Natural killer cell (primary cell): ENCODE results near the gene FFAR1. TPM values are rescaled to one million over a fixed set of nuclear protein-coding genes. Genes with fewer than 3 reads are reported as not detected.

ENCODE experiments used
- ATAC-seq, 3 donors: fragments of 150-1000 bp in 2 of 3; fragments of 200-7000 bp in 1 of 3; cut with Tn5 transposase; 1 replicate in 1 of 3; 2 replicates in 2 of 3; pipeline ENCODE4 v1.10.0; 2021; ENCODE audit warnings: mild to moderate bottlenecking in 2 of 3, moderate library complexity in 2 of 3
- DNase-seq, 2 donors: peaks; one replicate each; pipeline versions ENCODE4 v3.0.0 to v3.0.0-alpha.2; 2013 to 2021; ENCODE audit warnings: mixed read lengths in 1 of 2
- H3K27ac ChIP-seq: one replicate; pipeline ENCODE4 v1.5.1; 2013; ENCODE audit warnings: mild to moderate bottlenecking, low read length
- H3K27me3 ChIP-seq: one replicate; pipeline ENCODE4 v1.6.1; 2013; ENCODE audit warnings: low read length; ENCODE audit not compliant: control insufficient read depth, insufficient read depth
- H3K36me3 ChIP-seq: one replicate; pipeline ENCODE4 v1.6.1; 2013; ENCODE audit warnings: low read length; ENCODE audit not compliant: control insufficient read depth, insufficient read depth
- H3K4me1 ChIP-seq: one replicate; pipeline ENCODE4 v1.6.1; 2013; ENCODE audit warnings: low read length; ENCODE audit not compliant: control insufficient read depth, insufficient read depth
- H3K4me3 ChIP-seq: one replicate; pipeline ENCODE4 v1.5.1; 2013; ENCODE audit warnings: low read length
- H3K9me3 ChIP-seq: one replicate; pipeline ENCODE4 v1.6.1; 2013; ENCODE audit warnings: low read length; ENCODE audit not compliant: control insufficient read depth, insufficient read depth
- H3K27ac Mint-ChIP-seq, 2 donors: one replicate each; pipeline ENCODE4 v1.8.0; 2022; ENCODE audit warnings: mild to moderate bottlenecking in 2 of 2, mixed read lengths in 2 of 2, moderate library complexity in 1 of 2
- H3K27me3 Mint-ChIP-seq, 2 donors: one replicate each; pipeline ENCODE4 v1.8.0; 2022; ENCODE audit warnings: low read depth in 2 of 2, mixed read lengths in 2 of 2
- H3K36me3 Mint-ChIP-seq: one replicate; pipeline ENCODE4 v1.8.0; 2022; ENCODE audit warnings: mixed read lengths
- H3K4me1 Mint-ChIP-seq, 2 donors: one replicate each; pipeline ENCODE4 v1.8.0; 2022; ENCODE audit warnings: mixed read lengths in 2 of 2
- H3K4me3 Mint-ChIP-seq: one replicate; pipeline ENCODE4 v1.8.0; 2022; ENCODE audit warnings: mild to moderate bottlenecking, moderate library complexity, mixed read lengths
- H3K9me3 Mint-ChIP-seq, 2 donors: one replicate each; pipeline ENCODE4 v1.8.0; 2022; ENCODE audit warnings: mixed read lengths in 2 of 2
- WGBS: methylation state at CpG from one replicate; pipeline ENCODE4 v1.1.7; 2013; ENCODE audit warnings: missing lambda C conversion rate; ENCODE audit not compliant: insufficient coverage; 5-methylcytosine and 5-hydroxymethylcytosine counted together
- intact Hi-C: fragments of 100-400 bp; cut with micrococcal nuclease; formaldehyde crosslinking; loops from one replicate; pipeline ENCODE4 v1.14.2; 2022
- total RNA-seq, 4 donors: library from RNA; stranded (reverse); fragments of 120-200 nt in 1 of 4; gene quantifications; one replicate each; pipeline versions ENCODE4 v1.2.3 to v1.2.4, GENCODE V29; 2013 to 2022
- TF ChIP-seq, protein P1 (sequence below): fragments of 200-600 bp; IDR thresholded peaks from one replicate; pipeline ENCODE4 v1.8.0; 2022; ENCODE audit warnings: antibody characterized with exemption

Gene FFAR1
- total RNA-seq, 3 donors from 2014 or later (not counting 1 experiment from before 2014, with no cell fraction given), result 0.30 to 0.47 TPM; not detected in 1

DNA sequence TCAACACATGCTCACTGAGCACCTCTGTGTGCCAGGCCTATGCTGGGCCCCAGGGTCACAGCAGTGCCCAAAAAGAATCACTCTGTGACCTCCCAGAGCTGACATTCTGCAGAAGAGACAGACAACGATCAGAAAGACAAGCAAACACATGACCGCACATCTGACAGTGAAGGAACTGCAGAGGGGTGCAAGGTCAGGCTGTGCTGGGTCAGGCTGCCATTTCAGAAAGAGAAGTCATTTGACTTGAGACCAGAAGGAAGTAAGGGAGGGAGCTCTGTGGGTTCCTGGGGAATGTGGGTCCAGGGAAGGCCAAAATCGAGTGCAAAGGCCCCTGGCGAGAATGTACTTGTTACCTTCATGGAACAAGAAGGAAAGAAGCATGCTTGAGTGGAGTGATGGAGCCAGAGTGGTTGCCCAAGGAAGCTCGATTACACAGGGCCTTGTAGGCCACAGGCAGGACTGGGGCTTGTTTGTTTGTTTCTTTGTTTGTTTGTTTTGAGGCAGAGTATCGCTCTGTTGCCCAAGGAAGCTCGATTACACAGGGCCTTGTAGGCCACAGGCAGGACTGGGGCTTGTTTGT, 30.1 kb upstream of the FFAR1 start:
- H3K27me3 ChIP-seq, result no peaks in the 10 kb centered on the region
- 65% methylated on average over 7 of the region's 7 CpGs for WGBS
- peaks cover 0 to 12% of the 10 kb centered on the region in 2 donors for H3K27me3 Mint-ChIP-seq
- H3K27ac ChIP-seq, result peak overlapping the region; percentile 33
- TF ChIP-seq, protein P1, sequence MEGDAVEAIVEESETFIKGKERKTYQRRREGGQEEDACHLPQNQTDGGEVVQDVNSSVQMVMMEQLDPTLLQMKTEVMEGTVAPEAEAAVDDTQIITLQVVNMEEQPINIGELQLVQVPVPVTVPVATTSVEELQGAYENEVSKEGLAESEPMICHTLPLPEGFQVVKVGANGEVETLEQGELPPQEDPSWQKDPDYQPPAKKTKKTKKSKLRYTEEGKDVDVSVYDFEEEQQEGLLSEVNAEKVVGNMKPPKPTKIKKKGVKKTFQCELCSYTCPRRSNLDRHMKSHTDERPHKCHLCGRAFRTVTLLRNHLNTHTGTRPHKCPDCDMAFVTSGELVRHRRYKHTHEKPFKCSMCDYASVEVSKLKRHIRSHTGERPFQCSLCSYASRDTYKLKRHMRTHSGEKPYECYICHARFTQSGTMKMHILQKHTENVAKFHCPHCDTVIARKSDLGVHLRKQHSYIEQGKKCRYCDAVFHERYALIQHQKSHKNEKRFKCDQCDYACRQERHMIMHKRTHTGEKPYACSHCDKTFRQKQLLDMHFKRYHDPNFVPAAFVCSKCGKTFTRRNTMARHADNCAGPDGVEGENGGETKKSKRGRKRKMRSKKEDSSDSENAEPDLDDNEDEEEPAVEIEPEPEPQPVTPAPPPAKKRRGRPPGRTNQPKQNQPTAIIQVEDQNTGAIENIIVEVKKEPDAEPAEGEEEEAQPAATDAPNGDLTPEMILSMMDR, result no peak
- H3K27ac Mint-ChIP-seq, result no peak overlapping the region
- H3K36me3 Mint-ChIP-seq, result no peaks in the 10 kb centered on the region
- H3K36me3 ChIP-seq, result no peaks in the 10 kb centered on the region
- H3K4me1 Mint-ChIP-seq, result peaks cover 0 to 8% of the 10 kb centered on the region in 2 donors
- peaks cover 46% of the 10 kb centered on the region for H3K4me1 ChIP-seq
- intact Hi-C loops, result no loop called here
- DNase-seq, result no peak
- peaks cover 2% of the 10 kb centered on the region in 2 donors for H3K9me3 Mint-ChIP-seq
- no peak for ATAC-seq
- H3K4me3 Mint-ChIP-seq, result no peak overlapping the region
- H3K9me3 ChIP-seq, result no peaks in the 10 kb centered on the region
- no peak overlapping the region for H3K4me3 ChIP-seq

DNA sequence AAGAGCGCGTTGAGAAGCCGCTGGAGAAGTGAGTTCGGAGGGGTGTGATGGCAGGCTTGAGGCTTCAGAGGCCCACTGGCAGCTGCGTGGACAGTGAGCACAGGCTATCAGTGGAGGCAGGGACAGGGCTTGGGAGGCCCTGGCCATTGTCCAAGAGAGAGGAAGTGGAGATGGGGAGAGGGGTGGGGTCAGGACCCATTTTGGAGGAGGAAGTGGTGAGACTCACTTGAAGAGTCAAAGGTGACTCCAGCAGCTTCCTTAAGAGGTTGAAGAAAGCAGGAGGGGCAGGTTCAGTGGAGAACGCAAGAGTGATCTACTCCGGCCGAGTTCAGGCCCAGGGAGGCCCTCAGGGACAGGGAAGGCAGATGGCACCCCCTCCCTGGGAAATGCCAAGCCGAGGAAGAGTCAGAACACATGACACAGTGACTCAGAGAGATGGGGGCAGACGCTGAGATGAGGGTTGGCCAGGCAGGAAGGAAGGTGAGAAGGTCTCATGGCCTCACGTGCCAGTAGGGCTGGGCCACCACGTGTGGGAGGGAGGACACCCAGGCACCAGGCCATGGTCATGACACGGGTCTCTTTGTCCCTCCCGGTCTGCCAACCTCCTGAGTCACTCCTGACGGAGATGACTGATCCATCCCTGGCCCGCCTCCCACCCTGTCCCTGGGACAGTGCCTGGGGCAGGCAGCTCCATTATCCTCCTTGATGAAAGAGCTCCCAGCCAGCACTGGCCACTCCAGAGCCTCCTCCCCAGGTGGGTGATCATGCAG, 28.8 kb upstream of the FFAR1 start:
- 64% methylated on average over 16 of the region's 16 CpGs for WGBS
- ATAC-seq (peak; percentile 38 to 52 (median 40)), DNase-seq (no peak)
- Histone ChIP-seq H3K27ac (peak overlapping the region; percentile 5), H3K4me1 (peaks cover 41% of the 10 kb centered on the region), H3K36me3 (no peaks in the 10 kb centered on the region), H3K9me3 (no peaks in the 10 kb centered on the region), H3K4me3 (no peak overlapping the region), H3K27me3 (no peaks in the 10 kb centered on the region)
- peak overlapping the region in 1 of 2 donors; percentile 76 for H3K27ac Mint-ChIP-seq
- TF ChIP-seq, protein P1, result no peak
- no peak overlapping the region for H3K4me3 Mint-ChIP-seq
- peaks cover 0 to 10% of the 10 kb centered on the region in 2 donors for H3K27me3 Mint-ChIP-seq
- peaks cover 0 to 8% of the 10 kb centered on the region in 2 donors for H3K4me1 Mint-ChIP-seq
- peaks cover 2% of the 10 kb centered on the region in 2 donors for H3K9me3 Mint-ChIP-seq
- intact Hi-C loops, result no loop called here
- H3K36me3 Mint-ChIP-seq, result no peaks in the 10 kb centered on the region

DNA sequence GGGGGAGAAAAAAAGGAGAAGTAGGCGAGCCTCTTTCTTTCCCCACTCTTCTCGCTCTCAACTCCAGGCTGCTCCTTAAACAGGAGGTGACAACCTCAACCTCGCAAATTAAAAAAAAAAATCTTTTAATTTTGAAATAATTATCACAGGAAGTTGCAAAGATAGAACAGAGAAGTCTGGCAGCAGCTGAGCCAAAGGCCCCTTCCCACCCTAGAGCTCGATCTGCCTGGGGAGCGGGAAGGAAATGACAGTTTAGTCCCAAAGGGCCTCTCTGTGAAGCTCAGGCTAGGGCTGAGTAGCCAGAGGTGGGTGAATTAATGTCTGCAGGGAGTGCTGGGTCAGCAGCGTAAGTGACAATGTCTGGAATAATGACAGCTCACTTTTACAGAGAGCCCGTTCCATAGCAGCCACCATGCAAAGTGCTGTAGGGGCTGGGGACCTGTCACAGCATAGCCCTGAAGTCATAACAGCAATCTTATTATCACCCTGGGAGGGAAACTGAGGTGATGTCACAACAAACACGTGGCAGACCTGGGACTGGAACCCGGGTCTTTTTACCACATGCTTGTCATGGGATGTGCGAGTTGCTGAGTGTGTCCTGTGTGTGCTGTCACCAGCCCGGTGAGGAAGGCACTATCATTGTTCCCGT, 27.5 kb upstream of the FFAR1 start:
- intact Hi-C loops, result no loop called here

More for the DNA sequence above, 27.5 kb upstream of the FFAR1 start:
- Histone ChIP-seq H3K4me3 (no peak overlapping the region), H3K27me3 (no peaks in the 10 kb centered on the region), H3K9me3 (no peaks in the 10 kb centered on the region), H3K27ac (peak overlapping the region; percentile 71), H3K36me3 (no peaks in the 10 kb centered on the region), H3K4me1 (peaks cover 41% of the 10 kb centered on the region)
- Mint-ChIP-seq H3K9me3 (peaks cover 2% of the 10 kb centered on the region in 2 donors), H3K27me3 (peaks cover 0 to 6% of the 10 kb centered on the region in 2 donors), H3K4me3 (no peak overlapping the region), H3K36me3 (no peaks in the 10 kb centered on the region), H3K4me1 (peaks cover 0 to 8% of the 10 kb centered on the region in 2 donors), H3K27ac (no peak overlapping the region)
- 39% methylated on average over 9 of the region's 12 CpGs for WGBS
- no peak for DNase-seq
- peak in 1 of 3 donors; percentile 18 for ATAC-seq
- TF ChIP-seq, protein P1, result no peak
